NCI-H1105 (cell line): ENCODE results near the gene ZNF652.
"Not testable (repeated sequence)": the region's sequence is repeated elsewhere in the genome, so short reads cannot be mapped to it uniquely, and the experiment has no call there.

Experiments
- DNase-seq: peaks from one replicate; lab custom pipeline; 2025; lab: John Stamatoyannopoulos, UW

Gene ZNF652

DNA sequence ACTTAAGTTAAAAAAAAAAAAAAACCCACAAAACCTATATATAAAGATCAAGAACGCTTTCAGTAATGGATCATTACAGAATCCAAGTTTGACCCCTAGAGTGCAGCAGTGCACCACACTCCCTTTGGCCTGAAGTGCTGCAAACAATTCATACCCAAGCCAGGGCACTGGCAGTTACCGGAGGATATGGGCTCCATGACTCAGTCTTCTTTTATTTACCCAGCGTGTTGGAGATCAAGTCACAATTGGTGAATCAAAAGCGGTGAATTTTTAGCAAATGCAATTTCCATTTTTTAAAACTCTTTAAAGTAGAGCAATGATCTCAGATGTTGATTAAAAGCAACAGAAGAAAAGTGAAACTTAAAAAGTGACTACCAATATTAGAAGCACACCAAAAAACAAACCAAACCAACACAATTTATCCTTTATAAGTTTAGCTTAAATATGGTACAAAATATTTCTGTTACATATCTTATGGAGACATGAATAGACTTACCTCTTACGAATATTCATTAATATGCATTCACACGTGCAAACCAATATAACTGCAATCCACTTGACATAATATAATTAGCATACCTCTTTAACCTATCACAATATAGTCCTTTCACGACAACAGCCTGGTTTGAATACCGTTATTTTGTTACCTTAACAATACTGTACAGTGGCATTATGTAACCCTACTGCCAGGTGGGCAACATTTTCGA lies 46.3 kb downstream of the ZNF652 start:
- peak; percentile 36 for DNase-seq

DNA sequence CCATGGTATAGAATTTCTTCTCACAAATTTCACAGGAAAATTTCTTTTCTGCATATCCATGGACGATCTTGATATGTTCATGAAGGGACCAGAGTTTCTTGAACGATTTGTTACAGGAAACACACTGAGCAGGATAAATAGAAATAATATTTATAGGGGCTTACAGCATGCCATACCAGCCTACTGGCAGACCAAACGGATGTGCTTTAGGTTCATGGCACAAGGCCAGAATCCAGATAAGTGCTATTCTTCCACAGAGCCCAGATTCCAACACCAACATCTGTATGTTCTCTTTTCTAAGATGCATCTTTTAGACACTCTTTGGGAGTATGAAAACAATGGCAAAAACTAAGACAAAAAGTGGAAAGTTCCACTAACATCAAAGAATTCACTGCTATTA lies 49.3 kb downstream of the ZNF652 start:
- DNase-seq, result no peak

DNA sequence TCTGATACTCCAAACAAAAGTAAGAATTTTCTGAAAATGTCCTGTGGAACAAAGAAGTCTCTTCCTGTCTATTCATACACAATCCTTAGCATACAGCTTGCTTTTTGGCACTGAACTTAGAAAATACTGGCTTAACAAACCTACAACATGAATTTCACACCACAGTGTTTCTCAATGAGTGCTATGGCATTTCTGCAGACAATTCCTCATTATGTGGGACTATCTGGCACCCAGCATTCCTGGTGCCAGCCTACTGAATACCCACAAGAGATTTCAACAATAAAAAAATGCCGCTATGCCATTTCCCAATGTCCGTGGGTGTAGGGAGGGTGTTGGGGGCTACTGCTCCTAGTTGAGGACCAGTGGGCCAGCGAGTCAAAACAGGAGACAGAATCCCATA lies 62.1 kb downstream of the ZNF652 start:
- no peak for DNase-seq

DNA sequence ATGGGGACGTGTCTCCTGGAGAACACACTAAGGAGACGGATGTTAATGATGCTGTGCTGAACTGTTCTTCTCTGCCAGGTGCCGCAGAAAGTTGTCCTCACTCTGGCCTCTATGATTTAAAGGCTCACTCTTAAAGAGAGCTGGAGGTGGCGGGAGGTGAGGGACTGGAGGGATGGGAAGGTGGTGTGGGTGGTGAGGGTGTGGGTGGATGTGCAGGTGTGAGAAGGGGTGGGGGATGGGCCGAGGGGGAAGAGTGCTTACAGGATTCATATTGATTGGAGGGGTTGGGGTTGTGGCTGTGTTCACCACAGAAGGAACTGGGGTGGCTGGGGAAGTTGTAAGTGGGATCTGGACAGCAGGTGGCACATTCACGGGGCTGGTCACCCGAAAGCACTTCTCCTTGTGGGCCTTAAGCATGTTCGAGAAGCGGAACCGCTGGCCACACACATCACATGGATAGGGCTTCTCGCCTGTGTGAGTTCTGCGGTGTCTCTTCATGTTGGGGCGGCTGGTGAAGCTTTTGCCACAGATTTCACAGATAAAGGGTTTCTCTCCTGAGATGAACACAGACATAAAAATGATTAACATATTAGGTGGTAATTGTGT lies 63.6 kb downstream of the ZNF652 start:
- DNase-seq, result no peak

DNA sequence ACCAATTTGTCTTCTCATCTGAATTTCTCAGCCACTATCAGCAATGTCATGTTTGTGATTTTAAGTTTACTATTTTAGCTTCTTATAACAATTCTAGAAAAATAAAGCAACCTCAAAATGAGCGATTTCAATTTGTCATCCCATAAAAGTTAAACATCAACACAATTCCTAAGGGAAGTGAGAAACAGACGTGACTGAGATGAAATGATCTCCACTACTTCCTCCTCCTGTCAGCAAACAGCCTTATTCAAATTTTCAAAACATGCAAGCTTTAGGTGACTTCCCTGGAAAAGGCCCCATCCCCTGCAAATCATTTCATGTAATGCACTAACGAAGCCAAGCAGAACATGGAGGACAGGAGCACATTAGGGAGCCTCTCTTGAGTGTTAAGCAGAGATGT lies 64.9 kb downstream of the ZNF652 start:
- no peak for DNase-seq

DNA sequence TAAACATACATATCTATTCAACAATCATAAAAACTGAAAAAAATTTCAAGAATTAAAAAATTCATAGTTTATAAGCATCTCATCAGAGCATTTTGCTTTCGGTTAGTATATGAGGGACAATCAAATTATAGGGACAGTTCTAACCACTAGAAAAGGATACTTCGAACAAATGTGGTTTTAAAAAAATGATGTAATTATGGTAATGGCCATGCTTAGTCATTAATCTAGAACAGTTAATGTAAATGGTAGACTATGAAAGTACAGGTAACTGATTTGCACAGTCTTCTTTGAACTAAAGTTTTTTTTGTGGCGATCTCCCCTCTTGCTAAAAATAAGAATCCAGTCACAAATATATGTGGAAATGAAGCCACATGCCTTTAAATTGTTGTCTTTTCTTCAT lies 67.9 kb downstream of the ZNF652 start:
- DNase-seq, result no peak

DNA sequence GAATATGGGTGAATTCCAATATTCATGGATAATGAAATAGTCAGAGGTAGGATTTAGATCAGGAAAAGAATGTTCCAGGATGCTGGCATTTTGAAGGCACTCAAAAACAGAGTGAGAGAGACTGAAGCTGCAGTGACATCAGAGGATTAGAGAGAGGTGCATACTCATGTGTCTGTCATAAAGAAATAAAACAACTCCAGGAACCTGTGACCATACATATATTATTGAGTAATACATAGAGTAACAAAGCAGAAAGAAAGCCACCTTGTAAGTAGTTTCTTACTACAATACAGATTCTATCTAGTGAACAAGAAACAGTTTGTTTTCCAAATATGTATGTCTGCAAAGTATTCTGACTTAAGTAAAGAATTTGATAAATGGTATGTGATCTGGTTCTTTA lies 69.1 kb downstream of the ZNF652 start:
- DNase-seq, result no peak

DNA sequence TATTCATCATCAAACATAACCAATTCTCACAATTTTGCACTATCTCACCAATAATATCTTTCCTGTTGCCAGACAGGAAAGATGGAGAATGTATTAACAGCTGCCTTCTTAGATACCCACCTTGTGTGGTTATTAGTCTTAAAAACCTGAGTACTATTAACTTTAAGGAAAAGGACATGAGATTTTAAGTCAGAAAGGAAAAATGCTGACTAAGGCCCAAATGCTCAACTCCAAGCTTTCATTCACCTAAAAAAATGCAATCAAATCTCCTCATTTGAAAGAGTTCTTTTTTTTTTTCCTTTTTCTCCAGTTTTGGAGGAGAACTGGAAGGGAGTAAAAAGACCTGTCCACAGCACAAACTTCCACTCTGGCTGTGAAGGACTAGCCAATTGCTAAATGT lies 70.1 kb downstream of the ZNF652 start:
- DNase-seq, result no peak

DNA sequence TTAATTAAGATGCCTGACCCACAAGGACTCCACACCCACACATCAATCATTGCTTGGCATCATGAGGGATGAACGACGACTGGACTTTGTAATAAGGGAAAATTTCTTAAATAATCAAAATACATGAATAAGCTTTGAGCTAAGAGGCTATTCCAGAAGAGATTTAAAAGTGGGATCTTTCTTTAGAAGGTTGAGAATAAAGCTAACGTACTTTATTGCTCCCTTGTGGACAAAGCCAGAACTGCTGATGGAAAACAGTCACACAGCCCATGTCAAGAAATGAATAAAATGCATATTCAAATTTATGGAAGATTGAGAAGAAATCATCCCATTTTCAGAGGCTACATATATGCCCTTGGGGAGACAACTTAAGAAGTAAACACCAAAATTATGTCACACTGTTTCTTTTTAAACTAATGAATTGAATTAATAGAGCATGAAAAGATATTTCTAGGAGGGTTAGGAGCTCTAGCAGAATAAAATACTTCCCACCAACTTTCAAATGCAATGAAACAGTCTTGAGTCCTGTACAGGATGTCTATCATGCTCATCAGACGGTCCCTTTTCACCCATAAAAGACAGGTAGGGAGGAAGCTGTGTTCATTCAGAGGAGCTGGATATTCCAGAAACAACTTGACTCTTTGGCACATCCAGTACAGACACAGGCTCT lies 71.2 kb downstream of the ZNF652 start:
- DNase-seq, result peak; percentile 6

DNA sequence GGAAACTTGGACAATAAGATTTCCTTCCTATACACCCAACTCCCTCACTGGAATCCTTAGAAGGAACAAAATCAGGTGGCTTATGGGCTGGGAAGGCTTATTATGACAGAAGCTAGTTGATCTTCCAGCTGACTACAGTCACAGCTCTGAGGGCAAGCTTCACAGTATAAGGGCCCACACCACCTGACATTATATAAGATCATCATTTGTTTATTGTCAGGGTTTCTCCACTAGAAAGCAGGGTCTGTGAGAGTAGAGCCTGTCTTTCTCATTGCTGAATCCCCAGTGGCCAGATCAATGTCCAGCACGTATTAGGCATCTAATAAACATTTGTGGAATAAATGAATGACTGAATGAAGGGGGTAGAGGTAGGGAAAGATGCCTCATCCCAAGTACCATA lies 73.7 kb downstream of the ZNF652 start:
- DNase-seq, result no peak

DNA sequence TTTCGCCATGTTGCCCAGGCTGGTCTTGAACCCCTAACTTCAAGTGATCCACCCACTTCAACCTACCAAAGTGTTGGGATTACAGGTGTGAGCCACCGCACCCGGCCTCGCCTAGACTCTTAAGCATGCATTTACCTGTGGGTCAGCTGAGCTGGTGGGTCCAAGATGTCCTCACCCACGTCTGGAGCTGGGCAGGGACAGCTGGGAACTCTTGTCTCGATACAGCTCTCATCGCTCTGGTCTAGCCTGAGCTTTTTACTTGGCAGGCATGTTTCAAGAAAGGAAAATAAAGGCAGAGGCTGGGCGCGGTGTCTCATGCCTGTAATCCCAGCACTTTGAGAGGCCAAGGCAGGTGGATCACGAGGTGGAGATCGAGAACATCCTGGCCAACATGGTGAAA lies 74.6 kb downstream of the ZNF652 start:
- DNase-seq, result no peak

DNA sequence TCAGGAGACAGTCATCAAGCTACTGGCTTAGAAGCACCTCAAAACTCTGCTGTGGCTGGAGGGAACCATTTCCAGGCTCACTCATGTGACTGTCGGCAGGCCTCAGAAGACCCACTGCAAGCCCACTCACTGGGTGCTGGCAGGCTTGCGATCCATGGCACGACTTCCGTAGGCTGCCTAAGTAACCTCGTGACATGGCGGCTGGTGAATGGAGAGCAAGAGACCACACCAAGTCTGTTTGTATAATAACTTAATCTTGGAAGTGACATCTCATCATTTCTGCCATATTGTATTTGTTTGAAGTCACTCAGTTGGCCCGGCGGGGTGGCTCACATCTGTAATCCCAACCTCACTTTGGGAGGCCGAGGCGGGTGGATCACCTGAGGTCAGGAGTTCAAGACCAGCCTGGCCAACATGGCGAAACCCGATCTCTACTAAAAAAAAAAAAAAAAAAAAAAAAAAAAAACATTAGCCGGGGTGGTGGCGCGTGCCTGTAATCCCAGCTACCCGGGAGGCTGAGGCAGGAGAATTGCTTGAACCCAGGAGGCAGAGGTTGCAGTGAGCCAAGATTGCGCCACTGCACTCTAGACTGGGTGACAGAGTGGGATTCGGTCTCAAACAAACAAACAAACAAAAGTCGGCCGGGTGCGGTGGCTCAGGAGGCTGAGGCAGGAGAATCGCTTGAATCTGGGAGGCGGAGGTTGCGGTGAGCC lies 75.6 kb downstream of the ZNF652 start:
- not testable (repeated sequence) for DNase-seq

DNA sequence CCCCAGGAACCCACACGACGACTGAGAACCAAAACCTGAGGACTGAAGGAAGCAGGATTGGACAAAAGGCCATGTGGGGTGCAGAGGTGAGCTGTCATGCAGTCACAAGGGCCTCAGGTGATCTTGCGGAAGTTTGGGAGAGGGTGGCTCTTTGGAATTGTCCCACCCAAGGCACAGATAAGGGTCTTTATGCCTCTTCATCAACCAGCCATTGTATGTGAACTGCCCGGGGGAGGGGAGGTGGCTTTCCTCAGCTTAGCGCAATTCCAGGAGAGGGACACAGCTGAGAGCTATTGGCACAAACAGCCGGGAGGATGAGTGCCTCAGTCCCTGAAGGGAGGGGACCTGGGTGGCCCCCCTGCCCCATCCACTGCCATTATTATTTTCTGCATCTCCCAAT lies 76.3 kb downstream of the ZNF652 start:
- no peak for DNase-seq

DNA sequence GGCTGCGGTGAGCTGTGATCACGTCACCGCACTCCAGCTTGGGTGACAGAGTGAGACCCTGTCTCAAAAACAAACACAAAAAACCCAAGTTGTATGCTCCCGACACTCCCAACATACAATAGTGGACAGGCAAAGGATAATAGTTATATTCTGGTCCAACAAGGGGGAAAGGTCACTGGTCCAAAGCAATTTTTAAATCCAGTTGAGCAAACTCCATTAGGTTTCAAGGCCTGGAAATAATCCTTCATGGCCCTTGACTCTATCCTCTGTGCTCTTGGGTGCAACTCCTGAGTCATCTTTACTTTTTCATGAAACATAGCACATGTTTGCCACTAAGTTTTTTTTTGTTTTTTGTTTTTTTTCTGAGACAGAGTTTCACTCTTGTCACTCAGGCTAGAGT lies 81.1 kb downstream of the ZNF652 start:
- no peak for DNase-seq

DNA sequence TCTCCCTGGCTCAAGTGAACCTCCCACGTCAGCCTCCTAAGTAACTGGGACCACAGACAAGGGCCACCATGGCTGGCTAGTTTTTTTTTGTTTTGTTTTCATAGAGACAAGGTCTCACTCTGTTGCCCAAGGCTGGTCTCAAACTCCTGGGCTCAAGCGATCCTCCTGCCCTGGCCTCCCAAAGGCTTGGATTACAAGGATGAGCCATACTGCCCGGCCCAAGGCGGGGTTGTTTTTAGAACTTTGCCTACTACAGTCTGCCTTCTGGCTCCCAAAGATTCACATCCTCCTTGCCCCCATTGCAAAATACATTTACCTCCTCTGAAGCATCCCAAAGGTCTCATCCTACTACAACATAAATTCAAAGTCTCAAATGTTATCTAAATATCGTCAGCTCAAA lies 82.0 kb downstream of the ZNF652 start:
- DNase-seq, result no peak

DNA sequence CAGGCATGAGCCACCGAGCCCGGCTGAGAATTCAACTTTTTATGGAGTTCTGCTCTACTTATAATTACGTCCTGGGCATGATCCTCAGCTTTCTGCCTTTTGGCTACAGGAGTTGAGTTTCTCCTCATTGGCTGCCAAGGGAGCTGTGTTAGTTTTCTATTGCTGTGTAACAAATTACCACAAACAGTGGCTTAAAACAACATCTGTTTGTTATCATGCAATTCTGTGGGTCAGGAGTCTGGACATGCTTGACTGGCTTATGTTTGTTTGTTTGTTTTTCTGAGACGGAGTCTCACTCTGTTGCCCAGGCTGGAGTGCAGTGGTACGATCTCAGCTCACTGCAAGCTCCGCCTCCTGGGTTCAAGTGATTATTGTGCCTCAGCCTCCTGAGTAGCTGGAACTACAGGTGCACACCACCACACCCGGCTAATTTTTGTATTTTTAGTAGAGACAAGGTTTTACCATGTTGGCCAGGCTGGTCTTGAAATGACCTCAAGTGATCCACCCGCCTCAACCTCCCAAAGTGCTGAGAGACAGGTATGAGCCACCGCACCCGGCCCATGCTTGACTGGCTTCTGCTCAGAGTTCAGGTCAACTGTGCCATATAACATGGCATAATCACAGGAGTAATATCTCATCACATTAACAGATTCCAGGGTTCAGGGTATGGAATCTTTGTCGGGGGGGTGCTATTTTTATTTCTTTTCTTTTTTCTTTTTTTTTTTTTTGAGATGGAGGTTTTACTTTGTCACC lies 82.6 kb downstream of the ZNF652 start:
- not testable (repeated sequence) for DNase-seq

DNA sequence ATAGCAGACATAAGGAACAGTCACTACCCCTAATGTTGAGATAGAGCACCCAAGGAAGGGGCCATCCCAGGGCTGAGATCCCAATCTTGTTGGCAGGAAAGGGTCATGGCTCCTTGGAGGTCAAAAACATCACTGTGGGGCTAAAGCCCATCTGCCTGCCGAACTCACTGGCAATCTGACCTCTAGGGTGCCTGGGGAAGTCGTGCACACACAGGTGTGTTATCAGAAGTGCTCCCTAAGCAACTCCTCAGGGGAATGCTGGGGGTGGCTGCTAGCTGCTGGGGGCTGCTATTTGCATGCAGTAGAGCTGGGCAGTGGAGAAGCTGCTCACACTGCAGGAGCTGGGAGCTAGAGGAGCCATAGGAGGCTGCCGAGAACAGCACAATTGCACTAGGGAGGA lies 84.0 kb downstream of the ZNF652 start:
- DNase-seq, result no peak

DNA sequence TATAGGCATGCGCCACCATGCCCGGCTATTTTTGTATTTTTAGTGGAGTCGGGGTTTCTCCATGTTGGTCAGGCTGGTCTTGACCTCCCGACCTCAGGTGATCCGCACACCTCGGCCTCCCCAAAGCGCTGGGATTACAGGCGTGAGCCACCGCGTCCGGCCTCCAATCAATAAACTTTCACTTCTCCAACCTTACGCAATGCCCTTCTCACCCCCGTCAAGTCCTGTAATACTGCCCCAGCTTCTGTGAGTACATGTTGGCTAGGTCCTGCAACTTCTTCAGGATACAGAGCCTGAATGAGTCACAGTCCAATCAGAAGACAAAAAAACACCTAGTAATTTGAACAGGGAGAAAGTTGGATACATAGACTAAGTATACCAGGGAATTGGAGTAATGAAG lies 84.4 kb downstream of the ZNF652 start:
- DNase-seq, result no peak

DNA sequence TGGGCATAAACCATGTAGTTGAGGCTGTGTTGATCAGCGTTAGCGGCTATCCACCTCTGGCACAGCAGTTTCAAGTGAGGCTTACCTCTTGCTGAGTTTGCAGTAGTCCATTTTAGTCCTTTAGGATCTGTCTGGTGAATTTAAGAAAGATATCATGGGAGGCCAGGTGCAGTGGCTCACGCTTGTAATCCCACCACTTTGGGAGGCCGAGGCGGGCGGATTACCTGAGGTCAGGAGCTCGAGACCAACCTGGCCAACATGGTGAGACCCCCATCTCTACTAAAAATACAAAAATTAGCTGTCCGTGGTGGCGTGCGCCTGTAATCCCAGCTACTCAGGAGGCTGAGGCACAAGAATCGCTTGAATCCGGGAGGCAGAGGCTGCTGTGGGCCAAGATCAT lies 86.1 kb downstream of the ZNF652 start:
- DNase-seq, result not testable (repeated sequence)

DNA sequence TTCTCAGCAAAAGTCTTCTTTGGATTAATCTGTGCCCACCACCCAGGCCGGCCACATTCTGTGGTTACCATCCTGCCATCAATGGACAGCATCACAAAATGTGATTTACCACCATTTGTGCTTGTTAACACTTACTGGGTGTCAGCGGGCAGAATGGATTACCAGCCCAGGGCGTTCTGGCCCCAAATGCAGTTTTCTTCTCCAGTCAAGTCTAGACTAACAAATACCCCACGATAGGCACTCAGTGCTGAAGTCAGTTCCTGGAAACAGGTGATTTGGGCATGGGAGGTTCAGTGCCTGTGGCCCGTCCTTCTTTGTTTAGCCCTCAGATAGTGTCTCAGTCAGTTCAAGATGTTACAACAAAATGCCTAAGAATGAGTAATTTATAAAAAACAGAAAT lies 92.7 kb downstream of the ZNF652 start:
- no peak for DNase-seq

DNA sequence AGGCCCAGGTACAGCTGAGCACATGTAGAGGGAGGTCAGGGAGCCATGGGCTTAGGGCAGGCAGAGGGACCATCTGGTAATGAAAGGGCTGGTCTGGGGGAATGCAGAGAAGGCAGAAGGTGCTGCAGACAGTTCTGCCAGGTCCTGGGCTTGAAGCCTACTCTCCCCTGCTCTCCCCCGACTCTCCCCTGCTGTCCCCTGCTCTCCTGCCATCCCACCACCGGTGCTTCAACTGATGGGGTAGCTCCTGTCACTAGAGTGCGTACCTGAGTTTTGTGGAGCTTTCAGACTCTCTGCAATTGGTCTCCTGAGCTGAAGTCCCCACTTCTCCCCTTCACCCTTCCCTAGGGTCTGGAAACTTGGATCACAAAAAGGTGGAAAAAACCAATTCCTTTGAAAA lies 94.1 kb downstream of the ZNF652 start:
- DNase-seq, result no peak

DNA sequence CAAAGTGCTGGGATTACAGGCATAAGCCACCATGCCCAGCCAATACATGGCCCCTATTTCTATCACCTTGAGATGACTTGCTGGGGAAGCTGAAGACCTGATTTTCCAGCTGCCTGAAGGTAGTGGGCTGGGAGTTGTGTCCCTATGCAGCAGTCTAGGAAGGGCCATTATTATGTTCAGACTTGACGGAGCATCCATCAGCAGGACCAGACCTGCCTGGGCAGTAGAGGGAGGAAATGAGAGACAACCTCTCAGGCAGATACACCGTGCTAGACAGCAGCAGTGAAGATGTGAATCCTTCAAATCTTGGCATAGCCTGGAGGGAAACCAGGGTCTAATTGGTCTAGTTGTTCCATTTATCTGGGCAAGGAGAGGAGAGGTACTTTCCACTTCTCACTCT lies 95.8 kb downstream of the ZNF652 start:
- DNase-seq, result no peak
